HT-29 (cell line): ENCODE results near the gene LDHAL6A. TPM values are rescaled to one million over a fixed set of nuclear protein-coding genes. Genes with fewer than 3 reads are reported as not detected.
A peak's percentile ranks its signal among the peaks of the same experiment; 100 is the strongest.

Source experiments
- DNase-seq: peaks from one replicate; pipeline ENCODE4 v3.0.0-alpha.2; 2015; ENCODE audit warnings: low spot score
- total RNA-seq: library from RNA; depleted of rRNA; stranded (reverse); fragments of >200 nt; shearing (Covaris generic); gene quantifications from 2 replicates; pipeline ENCODE4 v1.2.3, GENCODE V29; 2014; rRNA removed

The LDHAL6A gene
- total RNA-seq, 1 experiment from 2014 or later: not detected

- no peak for DNase-seq
Observed at GRCh38 chr11:18490736-18491485, 35.3 kb downstream of the LDHAL6A start.

- no peak for DNase-seq
Observed at GRCh38 chr11:18491924-18492323, 36.3 kb downstream of the LDHAL6A start.

- peak; percentile 20 for DNase-seq
Observed at GRCh38 chr11:18492888-18493287, 37.2 kb downstream of the LDHAL6A start.

GRCh38 chr11:18493310-18493709, 37.7 kb downstream of the LDHAL6A start:
- DNase-seq: peak; percentile 34

- no peak for DNase-seq
Observed at GRCh38 chr11:18495271-18495670, 39.6 kb downstream of the LDHAL6A start.

GRCh38 chr11:18495703-18496102, 40.0 kb downstream of the LDHAL6A start:
- no peak for DNase-seq

- no peak for DNase-seq
Observed at GRCh38 chr11:18498039-18498438, 42.4 kb downstream of the LDHAL6A start.

- no peak for DNase-seq
Observed at GRCh38 chr11:18501629-18502028, 46.0 kb downstream of the LDHAL6A start.

GRCh38 chr11:18502352-18502751, 46.7 kb downstream of the LDHAL6A start:
- no peak for DNase-seq

GRCh38 chr11:18521122-18521521, 65.5 kb downstream of the LDHAL6A start:
- DNase-seq: no peak

- DNase-seq: peak; percentile 61
Observed at GRCh38 chr11:18522388-18522787, 66.7 kb downstream of the LDHAL6A start.

- peak; percentile 22 for DNase-seq
Observed at GRCh38 chr11:18523084-18523483, 67.4 kb downstream of the LDHAL6A start.

GRCh38 chr11:18524248-18524647, 68.6 kb downstream of the LDHAL6A start:
- no peak for DNase-seq

GRCh38 chr11:18526130-18526520, 70.5 kb downstream of the LDHAL6A start:
- DNase-seq: no peak

- peak; percentile 98 for DNase-seq
Observed at GRCh38 chr11:18526521-18527296, 71.1 kb downstream of the LDHAL6A start, which contains the start of gene TSG101. Gene TSG101 (minus strand): TSS chr11:18526942. CDS start chr11:18526816, 126 bp downstream.

GRCh38 chr11:18527512-18527911, 71.9 kb downstream of the LDHAL6A start:
- DNase-seq: no peak

Other genes starting within 250 kb of the LDHAL6A start
- not detected in 2 replicates for gene SAA4, start 219.1 kb upstream of the LDHAL6A start, total RNA-seq
- not detected in 2 replicates for gene SAA2, start 207.2 kb upstream of the LDHAL6A start, total RNA-seq
- not detected in 2 replicates for gene SAA1, start 189.6 kb upstream of the LDHAL6A start, total RNA-seq
- gene HPS5, start 133.7 kb upstream of the LDHAL6A start, total RNA-seq: 8.6 and 10.3 TPM in 2 replicates
- 50.7 and 55.4 TPM in 2 replicates for gene GTF2H1, start 133.3 kb upstream of the LDHAL6A start, total RNA-seq
- gene LDHA, start 61.3 kb upstream of the LDHAL6A start, total RNA-seq: 295 and 327 TPM in 2 replicates
- gene LDHC, start 43.5 kb upstream of the LDHAL6A start, total RNA-seq: not detected in 2 replicates
- 73.0 and 80.0 TPM in 2 replicates for gene TSG101, start 71.1 kb downstream of the LDHAL6A start, total RNA-seq
- gene UEVLD, start 132.9 kb downstream of the LDHAL6A start, total RNA-seq: 10.5 and 11.3 TPM in 2 replicates
- gene MISFA, start 143.9 kb downstream of the LDHAL6A start, total RNA-seq: 0.76 and 1.0 TPM in 2 replicates
- 25.4 and 25.5 TPM in 2 replicates for gene SPTY2D1, start 178.5 kb downstream of the LDHAL6A start, total RNA-seq
- 3.1 and 5.6 TPM in 2 replicates for gene TMEM86A, start 242.9 kb downstream of the LDHAL6A start, total RNA-seq